ENCODE results near the gene ASMTL. TPM values are rescaled to one million over a fixed set of nuclear protein-coding genes. Genes with fewer than 3 reads are reported as not detected.

The ASMTL gene
- total RNA-seq, 2 experiments from 2014 or later = 29.4 to 30.5 TPM

- DNase-seq = no peak
Measured at GRCh38 chrX:1398431-1399340, 54.0 kb downstream of the ASMTL start.

GRCh38 chrX:1397441-1398270, 55.1 kb downstream of the ASMTL start:
- H3K4me3 Mint-ChIP-seq = no peak overlapping the region
- H3K27ac Mint-ChIP-seq = no peak overlapping the region
- H3K36me3 Mint-ChIP-seq = peaks cover 27% of the 10 kb centered on the region
- H3K27me3 Mint-ChIP-seq = no peaks in the 10 kb centered on the region
- H3K9me3 Mint-ChIP-seq = no peaks in the 10 kb centered on the region
- H3K4me1 Mint-ChIP-seq = peaks cover 13% of the 10 kb centered on the region
- no peak for DNase-seq

More at GRCh38 chrX:1398431-1399340, 54.0 kb downstream of the ASMTL start:
- Mint-ChIP-seq H3K4me1 (peaks cover 12% of the 10 kb centered on the region), H3K27me3 (no peaks in the 10 kb centered on the region), H3K4me3 (peak overlapping the region; percentile 18), H3K27ac (no peak overlapping the region), H3K9me3 (no peaks in the 10 kb centered on the region), H3K36me3 (peaks cover 21% of the 10 kb centered on the region)

DNA sequence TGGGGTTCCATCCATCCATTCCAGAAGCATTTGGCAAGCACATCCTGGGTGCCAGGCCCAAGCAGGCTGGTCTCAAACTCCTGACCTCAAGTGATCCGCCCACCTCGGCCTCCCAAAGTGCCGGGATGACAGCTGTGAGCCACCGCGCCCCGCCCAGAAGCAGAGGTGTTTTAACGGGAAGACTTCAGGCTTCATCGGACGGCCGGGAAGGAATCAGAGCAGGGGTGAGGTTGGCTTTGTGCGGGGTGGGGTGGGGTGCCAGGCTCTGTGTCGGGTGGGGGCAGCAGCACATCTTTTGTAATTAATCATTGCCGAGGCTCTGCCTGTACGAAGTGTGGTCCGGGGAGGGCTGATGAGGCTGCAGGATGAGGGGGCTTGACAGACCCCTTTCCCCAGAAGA, 55.7 kb downstream of the ASMTL start:
- H3K36me3 Mint-ChIP-seq = peaks cover 27% of the 10 kb centered on the region
- no peaks in the 10 kb centered on the region for H3K27me3 Mint-ChIP-seq
- no peak overlapping the region for H3K27ac Mint-ChIP-seq
- no peak for DNase-seq
- no peak overlapping the region for H3K4me3 Mint-ChIP-seq
- H3K4me1 Mint-ChIP-seq = peaks cover 13% of the 10 kb centered on the region
- no peaks in the 10 kb centered on the region for H3K9me3 Mint-ChIP-seq

GRCh38 chrX:1395646-1396216, 57.0 kb downstream of the ASMTL start:
- Mint-ChIP-seq H3K27me3 (no peaks in the 10 kb centered on the region), H3K27ac (peak overlapping the region; percentile 17), H3K4me3 (peak overlapping the region; percentile 3), H3K9me3 (no peaks in the 10 kb centered on the region), H3K4me1 (peaks cover 18% of the 10 kb centered on the region), H3K36me3 (peaks cover 34% of the 10 kb centered on the region)
- no peak for DNase-seq

GRCh38 chrX:1394731-1395501, 57.8 kb downstream of the ASMTL start:
- H3K4me3 Mint-ChIP-seq = peak overlapping the region; percentile 98
- peaks cover 41% of the 10 kb centered on the region for H3K36me3 Mint-ChIP-seq
- H3K27ac Mint-ChIP-seq = peak overlapping the region; percentile 66
- H3K9me3 Mint-ChIP-seq = no peaks in the 10 kb centered on the region
- H3K4me1 Mint-ChIP-seq = peaks cover 20% of the 10 kb centered on the region
- H3K27me3 Mint-ChIP-seq = no peaks in the 10 kb centered on the region
- no peak for DNase-seq

- no peaks in the 10 kb centered on the region for H3K9me3 Mint-ChIP-seq
- peak overlapping the region; percentile 95 for H3K27ac Mint-ChIP-seq
- peak overlapping the region; percentile 98 for H3K4me3 Mint-ChIP-seq
- DNase-seq = no peak
- no peaks in the 10 kb centered on the region for H3K27me3 Mint-ChIP-seq
- peaks cover 49% of the 10 kb centered on the region for H3K36me3 Mint-ChIP-seq
- H3K4me1 Mint-ChIP-seq = peaks cover 24% of the 10 kb centered on the region
Measured at GRCh38 chrX:1393871-1394615, 58.7 kb downstream of the ASMTL start.

- H3K36me3 Mint-ChIP-seq = peaks cover 64% of the 10 kb centered on the region
- H3K9me3 Mint-ChIP-seq = no peaks in the 10 kb centered on the region
- DNase-seq = peak; percentile 64
- H3K27me3 Mint-ChIP-seq = no peaks in the 10 kb centered on the region
- peak overlapping the region; percentile 97 for H3K27ac Mint-ChIP-seq
- peak overlapping the region; percentile 98 for H3K4me3 Mint-ChIP-seq
- H3K4me1 Mint-ChIP-seq = peaks cover 36% of the 10 kb centered on the region
Measured at GRCh38 chrX:1392376-1393068, 60.2 kb downstream of the ASMTL start.

DNA sequence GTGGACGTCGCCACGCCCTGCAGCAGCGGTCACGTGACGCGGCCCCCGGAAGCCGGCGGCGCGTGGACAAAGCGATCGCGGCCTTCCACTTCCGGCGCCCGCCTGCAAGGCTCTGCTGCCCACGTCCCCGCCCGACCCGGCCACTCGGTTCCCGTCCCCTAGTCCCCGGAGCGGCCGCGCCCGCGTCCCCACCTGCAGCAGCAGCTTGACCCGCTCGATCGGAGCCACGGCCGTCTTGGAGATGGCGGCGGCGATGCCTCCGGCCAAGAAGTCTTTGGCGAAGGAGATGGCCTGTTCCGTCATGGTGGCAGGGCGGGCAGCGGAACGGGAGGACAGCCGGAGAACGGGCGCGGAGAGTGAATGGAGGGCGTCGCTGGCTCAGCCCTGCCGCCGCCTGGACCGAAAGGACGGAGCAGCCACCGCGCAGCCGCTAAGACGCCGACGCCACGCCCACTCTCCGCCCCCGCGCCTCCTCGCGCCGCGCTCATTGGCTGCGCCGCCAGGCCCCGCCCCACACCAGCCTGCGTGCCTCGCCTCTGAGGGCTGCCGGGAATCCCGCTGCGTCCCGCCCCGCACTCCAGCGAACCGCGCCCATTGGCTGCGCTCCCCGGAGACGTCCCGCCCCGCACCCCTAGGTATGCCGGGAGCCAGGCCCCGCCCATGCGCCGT, 60.9 kb downstream of the ASMTL start, which contains the start of gene SLC25A6:
TSS of gene SLC25A6 (minus strand) at position 407 of the 669 bp plus-strand sequence. CDS start at position 303, 104 bp downstream.
- H3K4me3 Mint-ChIP-seq = peak within 1 kb of the TSS; percentile 98
- no peaks in the 10 kb centered on the region for H3K27me3 Mint-ChIP-seq
- H3K4me1 Mint-ChIP-seq = peaks cover 36% of the 10 kb centered on the region
- H3K36me3 Mint-ChIP-seq = peaks cover 68% of the 10 kb centered on the region
- H3K27ac Mint-ChIP-seq = peak within 1 kb of the TSS; percentile 97
- peak; percentile 100 for DNase-seq
- no peaks in the 10 kb centered on the region for H3K9me3 Mint-ChIP-seq

GRCh38 chrX:1391370-1391706, 61.4 kb downstream of the ASMTL start:
- DNase-seq = no peak
- Mint-ChIP-seq H3K27me3 (no peaks in the 10 kb centered on the region), H3K27ac (peak overlapping the region; percentile 97), H3K4me3 (peak overlapping the region; percentile 98), H3K4me1 (peaks cover 36% of the 10 kb centered on the region), H3K36me3 (peaks cover 73% of the 10 kb centered on the region), H3K9me3 (no peaks in the 10 kb centered on the region)

GRCh38 chrX:1390621-1391369, 61.9 kb downstream of the ASMTL start:
- H3K27ac Mint-ChIP-seq = peak overlapping the region; percentile 97
- H3K36me3 Mint-ChIP-seq = peaks cover 70% of the 10 kb centered on the region
- H3K27me3 Mint-ChIP-seq = no peaks in the 10 kb centered on the region
- DNase-seq = no peak
- H3K9me3 Mint-ChIP-seq = no peaks in the 10 kb centered on the region
- peaks cover 36% of the 10 kb centered on the region for H3K4me1 Mint-ChIP-seq
- H3K4me3 Mint-ChIP-seq = peak overlapping the region; percentile 98

- Mint-ChIP-seq H3K27ac (peak overlapping the region; percentile 66), H3K4me1 (peaks cover 30% of the 10 kb centered on the region), H3K9me3 (no peaks in the 10 kb centered on the region), H3K27me3 (no peaks in the 10 kb centered on the region), H3K4me3 (peak overlapping the region; percentile 98), H3K36me3 (peaks cover 70% of the 10 kb centered on the region)
- no peak for DNase-seq
Measured at GRCh38 chrX:1389993-1390285, 62.8 kb downstream of the ASMTL start.

DNA sequence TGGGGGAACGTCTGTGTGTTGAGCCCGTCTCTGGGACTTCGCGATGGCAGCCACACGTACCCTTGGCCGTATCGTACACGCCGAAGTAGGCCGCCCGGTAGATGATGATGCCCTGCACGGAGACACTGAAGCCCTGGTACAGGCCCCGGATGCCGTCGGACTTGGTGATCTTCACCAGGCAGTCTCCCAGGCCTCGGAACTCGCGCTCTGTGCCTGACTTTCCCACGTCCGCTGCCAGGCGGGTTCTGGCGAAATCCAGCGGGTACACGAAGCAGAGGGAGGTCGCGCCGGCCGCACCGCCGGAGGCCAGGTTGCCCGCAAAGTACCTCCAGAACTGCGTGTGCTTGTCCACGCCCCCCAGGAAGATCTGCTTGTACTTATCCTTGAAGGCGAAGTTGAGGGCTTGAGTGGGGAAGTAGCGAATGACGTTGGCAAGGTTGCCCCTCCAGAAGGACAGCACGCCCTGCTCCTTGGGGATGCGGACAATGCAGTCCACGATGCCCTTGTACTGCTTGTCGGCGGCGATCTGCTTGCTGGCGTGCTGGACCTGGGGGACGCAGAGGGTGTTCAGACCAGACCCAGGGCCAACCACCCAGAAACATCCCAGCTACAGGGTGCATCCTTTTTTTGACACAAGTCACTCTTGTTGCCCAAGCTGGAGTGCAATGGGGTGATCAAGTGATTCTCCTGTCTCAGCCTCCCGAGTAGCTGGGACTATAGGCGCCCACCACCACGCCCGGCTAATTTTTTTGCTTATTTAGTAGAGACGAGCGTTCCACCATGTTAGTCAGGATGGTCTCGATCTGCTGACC, 63.3 kb downstream of the ASMTL start:
- Mint-ChIP-seq H3K4me3 (peak overlapping the region; percentile 46), H3K36me3 (peaks cover 72% of the 10 kb centered on the region), H3K27me3 (no peaks in the 10 kb centered on the region), H3K27ac (peak overlapping the region; percentile 66), H3K4me1 (peaks cover 25% of the 10 kb centered on the region), H3K9me3 (no peaks in the 10 kb centered on the region)
- no peak for DNase-seq

Measured in activated naive CD8-positive, alpha-beta T cell treated with anti-CD3 and anti-CD28 coated beads for 36 hours (primary cell).